Stimulated activated CD8-positive, alpha-beta memory T cell treated with anti-CD3 and anti-CD28 coated beads, Interleukin-4, amount 100 ng/mL, for 4 hours (primary cell): ENCODE measurements around the gene SMARCAL1.

ENCODE experiments used
- DNase-seq, 2 donors: peaks; one replicate each; pipeline ENCODE4 v3.0.0-alpha.2; 2020; ENCODE audit warnings: low read depth in 2 of 2, low spot score in 1 of 2

SMARCAL1 gene

DNA sequence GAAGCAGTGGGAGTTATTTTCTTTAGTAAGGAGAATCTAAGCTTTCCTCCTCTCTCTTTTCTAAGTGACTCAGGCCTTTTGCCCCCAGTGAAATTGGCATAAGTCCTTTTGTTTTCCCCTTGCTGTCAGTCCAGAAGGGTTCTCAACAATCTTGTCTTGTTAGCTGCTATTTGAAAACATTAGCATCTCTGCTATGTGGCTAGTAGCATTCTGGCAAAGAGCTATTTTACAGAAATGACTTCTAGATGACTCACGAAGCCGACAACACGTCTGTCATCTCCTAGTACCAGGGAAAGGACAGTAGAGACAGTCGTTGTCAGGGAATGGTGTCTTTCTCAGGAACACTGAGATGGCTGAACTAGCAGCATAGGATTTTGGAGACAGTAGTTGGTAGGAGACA lies 14.7 kb downstream of the SMARCAL1 start:
- DNase-seq = no peak

DNA sequence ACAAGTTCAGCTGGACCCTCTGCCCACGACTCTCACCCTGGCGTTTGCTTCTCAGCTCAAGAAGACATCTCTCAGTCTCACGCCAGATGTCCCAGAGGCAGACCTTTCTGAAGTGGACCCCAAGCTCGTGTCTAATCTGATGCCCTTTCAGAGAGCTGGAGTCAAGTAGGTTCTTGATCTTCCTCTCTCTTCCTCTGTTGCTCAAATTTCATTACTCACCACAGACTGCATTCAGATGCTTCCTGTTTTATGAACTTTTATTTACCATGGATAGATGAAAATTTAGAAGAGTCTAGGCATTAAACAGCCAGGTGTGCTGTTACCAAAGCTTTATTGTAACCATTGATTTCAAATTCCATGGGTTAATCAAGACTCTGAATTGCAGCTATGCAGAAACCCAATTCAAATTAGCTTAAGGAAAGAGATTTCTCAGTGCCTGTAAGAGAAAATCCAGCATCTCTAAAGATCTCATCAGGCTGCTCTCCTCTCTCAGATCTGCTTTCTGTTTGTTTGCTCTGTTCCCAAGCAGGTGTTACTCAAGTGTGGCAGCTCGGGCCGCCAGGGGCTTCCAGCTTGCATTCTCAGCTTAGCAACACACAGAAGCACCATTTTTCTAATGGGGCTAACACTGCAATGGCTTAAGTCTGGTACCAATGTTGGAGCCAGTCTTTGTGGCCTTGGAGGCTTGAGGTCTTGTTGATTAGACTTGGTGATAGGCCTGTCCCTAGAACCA lies 16.5 kb downstream of the SMARCAL1 start:
- no peak for DNase-seq

DNA sequence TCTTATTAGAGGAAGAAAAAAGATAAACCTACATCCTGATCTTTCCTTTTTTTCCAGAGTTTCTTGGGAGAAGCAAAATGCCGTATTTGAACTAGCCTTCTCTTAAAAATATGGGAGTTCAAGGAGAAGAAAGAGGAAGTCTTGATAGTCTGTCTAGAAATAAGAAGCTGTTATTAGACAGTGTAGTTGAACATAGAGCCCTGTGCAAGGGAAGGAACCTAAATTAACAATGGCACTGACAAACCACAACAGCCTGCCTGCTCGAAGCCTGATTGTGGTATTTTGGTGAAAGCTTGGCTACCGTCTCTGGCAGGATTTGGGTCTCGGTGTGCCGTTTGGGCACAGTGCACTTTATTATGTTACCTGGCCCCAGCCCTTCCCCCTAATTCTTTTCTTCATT lies 17.1 kb downstream of the SMARCAL1 start:
- DNase-seq = no peak

DNA sequence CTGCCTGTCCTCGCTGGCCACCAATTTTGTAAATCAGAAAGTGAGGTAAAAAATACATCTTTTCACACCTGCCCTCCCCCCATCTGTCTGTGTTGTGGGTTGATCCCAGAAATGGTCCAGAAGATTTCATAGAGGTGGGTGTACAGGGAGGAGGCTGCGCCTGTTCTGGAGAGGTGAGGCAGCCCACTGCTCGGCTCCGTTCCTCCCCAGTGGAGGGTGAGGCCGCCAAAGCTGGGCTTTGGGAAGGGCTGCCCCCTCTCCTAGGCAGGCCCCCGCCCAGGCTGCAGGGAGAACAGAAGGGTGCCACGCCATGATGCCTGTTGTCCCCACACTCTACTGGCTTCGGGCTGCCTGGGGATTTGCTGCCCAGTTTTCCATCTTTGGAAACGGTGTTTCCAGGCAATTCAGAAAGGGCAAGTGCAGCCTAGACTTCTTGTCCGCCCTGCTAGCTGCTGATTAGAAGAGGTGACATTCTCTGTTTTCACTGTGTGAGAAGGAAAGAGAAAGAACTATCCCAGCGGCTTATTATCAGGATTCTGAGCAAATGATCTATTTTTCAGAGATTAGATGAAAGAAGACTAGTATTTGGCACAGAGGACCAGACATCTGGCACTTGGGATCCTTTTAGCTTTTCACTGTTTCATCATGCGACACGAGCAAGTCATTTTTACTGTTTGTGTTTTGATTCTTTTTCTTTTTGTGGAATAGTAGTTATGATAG lies 18.7 kb downstream of the SMARCAL1 start:
- DNase-seq = no peak

DNA sequence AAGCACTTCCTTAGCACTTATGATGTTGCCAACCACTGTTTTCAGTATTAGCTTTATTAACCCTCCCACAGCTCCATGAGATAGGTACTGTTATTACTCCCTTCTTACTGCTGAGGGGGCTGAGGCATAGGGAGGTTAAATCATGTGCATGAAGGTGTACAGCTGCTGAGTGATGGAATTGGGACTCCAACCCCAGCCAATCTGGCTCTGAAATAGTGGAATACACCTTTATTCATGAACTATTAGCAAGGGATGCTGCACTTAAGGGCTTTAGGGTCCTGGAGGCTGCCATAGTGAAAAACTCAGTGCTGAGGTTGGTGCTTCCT lies 19.2 kb downstream of the SMARCAL1 start:
- no peak for DNase-seq

DNA sequence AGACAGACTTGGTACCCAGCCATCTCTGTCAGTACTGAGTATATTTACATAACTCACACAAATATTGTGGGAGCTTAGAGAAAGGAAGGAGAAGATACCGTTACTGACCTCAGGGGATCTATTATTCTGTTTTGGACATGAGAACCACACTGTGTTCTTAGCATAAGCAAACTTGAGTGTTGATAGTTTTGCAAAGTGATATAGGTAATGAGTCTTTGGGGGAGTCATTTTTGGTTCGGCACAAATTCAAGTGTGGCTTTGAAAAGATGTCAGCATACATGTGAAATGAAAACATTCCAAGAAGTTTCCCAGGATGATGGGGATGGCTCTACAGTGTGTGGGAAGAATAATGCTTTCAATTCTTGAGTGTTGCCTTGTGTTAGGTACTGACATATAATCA lies 24.1 kb downstream of the SMARCAL1 start:
- DNase-seq = no peak

DNA sequence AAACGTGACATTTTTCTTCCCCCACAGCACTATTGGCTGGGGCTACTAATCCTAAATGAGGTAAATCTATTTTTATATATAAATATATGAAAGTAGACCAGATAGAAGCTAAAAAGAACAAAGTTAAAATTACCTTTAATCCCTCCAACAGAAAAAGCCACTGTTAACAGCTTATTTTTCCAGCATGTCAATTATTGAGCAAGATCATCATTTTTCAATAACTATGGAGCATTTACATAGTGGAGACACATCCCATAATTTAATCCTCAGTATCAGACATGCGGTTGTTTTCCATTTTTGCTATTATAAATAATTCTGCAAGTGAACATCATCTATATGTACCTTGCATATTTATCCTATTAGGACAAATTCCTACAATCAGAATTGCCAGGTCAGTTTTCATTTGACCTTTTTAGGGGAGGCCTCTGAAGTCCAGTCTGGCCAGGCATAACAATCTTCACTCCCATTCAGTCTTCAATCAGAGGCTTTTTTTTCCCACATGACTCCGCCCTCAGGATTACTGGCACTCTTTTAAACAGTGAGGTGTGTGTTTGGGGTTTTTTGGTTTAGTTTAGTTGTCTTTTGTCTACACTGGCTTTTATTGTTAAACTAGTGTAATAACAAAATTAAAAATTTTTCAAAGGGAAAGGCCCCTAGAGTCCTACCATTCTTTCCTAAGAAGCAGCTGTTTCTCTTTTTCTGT lies 29.2 kb downstream of the SMARCAL1 start:
- DNase-seq = no peak

DNA sequence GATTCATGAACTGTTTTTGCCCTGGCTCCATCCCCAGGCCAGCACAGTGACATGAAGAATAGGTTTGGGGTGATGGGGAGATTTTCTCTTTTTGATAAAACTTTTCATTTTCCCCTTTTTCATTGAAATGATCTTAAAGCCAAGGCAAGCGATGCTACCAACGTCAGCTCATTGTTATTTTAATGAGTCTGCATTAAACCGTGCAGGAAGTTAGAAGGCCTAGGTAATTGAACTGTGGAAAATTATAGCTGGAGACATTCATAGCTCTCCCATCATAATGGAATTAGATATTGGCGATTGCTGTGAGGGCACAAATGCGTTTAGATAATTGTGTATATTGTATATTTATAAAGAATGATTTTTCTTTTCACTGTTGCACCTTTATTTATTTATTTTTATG lies 33.2 kb downstream of the SMARCAL1 start:
- DNase-seq = no peak

DNA sequence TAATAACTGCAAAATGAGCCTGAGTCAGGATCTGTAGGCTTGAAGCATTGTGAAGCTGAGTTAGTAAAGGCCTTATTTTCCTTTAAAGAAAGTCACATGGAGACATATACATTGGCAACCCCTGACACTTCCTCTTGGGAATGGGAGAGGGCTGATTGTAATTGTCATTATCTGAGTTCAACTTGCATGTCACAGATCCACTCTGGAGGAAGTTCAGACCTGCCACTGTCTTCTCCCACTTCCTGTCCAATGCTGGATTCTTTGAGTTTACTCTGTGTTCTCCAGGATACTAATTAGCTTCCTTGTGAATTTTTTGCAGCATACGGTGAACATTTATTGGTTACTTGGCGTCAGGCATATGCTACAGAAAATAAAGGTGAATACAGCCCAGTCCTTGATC lies 34.1 kb downstream of the SMARCAL1 start:
- DNase-seq = no peak

DNA sequence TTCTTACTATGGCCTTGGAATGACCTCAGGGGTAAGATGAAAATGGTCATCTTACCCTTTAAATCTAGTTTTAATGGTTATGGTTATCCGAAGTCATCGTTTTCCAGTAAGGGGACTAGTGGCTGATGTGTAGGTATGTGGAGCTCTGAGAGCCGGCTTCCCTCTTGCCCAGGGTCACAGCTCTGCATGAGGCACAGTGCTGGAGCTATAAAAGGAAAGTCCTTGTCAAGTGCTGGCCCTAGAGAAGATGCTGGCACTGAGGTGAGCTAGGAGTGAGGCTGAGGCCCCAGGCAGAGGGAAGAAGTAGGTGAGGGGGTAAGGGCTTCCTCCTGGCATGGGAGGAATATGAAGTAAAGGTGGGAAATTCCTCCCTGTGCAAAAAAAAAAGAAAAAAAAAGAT lies 35.0 kb downstream of the SMARCAL1 start:
- DNase-seq = no peak

DNA sequence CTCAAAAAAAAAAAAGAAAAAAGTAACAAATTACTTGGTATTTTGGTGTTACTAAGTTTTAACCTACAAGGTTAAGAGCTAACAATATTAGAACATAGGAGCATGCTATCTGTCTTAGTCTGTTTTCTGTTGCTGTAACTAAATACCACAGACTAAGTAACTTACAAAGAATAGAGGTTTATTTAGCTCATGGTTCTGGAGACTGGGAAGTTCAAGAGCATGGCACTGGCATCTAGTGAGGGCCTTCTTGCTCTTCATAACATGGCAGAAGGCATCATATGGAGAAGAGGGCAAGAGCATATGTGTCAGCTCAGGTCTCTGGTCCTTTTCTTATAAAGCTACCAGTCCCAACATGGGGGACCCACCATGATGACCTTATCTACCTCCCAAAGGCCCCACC lies 36.5 kb downstream of the SMARCAL1 start:
- no peak for DNase-seq

DNA sequence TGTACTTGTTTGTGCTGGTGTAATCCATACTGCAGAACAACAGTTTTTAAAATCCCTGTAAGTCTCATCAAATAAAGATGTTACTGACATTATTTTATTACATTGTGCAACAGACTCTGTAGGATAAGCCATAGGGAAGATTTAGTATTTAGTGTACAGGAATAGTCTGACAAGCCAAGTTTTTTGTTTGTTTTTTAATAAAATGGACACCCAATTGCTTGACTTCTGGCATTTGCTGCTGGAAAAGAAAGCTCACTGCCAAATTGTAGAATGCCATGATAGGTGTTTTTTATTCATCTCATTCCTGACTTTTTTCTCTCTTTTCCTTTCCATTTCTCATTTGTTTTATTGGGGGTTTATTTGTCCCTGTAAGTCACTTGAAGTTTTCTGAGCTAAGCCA lies 38.1 kb downstream of the SMARCAL1 start:
- DNase-seq = no peak

DNA sequence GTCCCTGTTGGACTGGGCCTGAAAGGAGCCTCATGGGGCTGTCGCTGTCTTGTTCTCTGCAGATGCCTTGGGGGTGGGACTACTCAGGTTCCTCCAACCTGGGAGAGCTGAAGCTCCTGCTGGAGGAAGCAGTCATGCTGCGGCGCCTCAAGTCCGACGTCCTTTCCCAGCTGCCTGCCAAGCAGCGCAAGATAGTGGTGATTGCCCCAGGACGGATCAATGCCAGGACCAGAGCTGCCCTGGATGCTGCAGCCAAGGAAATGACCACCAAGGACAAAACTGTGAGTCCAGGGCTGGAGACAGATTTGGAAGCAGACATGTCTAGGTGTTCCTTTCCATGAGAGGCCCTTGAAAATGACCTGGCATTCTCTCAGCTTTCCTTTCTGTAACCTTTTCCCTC lies 38.5 kb downstream of the SMARCAL1 start:
- DNase-seq = no peak

DNA sequence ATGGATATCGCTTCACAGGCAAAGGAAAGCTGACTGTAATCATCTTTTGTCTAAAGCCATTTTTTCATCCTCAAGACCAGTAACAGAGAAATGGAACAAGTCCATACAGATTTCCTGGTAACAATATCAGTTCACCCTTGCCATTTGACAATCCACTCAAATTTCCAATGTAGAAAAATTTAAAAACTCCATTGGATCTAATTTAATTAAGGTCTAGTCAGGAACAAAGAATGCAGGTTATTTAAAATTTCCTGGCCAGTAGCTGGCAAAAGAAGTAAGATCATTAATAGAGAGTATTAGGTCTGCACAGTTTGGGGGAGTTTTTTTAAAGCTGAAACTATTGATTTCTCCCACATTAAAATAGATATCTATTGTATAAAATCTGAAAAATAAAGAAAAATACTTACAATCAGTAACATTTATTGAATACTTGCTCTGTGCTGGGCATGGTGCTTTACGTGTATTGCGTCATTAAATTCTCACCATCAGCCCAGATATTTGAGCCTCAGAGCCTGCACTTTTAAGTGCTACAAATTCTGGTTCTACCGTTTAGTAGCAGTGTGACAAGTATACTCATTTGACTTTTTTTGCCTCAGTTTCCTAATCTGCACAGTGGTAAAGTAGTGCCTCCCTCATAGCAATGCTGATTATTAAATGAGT lies 41.8 kb downstream of the SMARCAL1 start:
- no peak for DNase-seq

DNA sequence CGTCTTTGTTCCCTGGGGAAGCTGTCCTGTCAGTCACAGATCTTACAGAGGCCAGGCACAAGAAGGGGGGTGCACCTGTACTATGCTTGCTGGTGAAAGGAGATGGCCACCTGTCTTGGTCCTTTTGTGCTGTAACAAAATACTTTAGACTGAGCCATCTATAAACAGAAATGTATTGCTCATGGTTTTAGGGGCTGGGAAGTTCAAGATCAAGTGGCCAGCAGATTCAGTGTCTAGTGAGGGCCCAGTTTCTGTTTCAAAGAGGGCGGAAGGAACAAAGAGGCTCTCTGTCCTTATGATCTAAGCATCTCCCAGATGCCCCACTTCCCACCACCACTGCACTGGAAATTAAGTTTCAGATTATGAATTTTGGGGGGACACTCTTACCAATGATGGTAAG lies 50.9 kb downstream of the SMARCAL1 start:
- DNase-seq = no peak

DNA sequence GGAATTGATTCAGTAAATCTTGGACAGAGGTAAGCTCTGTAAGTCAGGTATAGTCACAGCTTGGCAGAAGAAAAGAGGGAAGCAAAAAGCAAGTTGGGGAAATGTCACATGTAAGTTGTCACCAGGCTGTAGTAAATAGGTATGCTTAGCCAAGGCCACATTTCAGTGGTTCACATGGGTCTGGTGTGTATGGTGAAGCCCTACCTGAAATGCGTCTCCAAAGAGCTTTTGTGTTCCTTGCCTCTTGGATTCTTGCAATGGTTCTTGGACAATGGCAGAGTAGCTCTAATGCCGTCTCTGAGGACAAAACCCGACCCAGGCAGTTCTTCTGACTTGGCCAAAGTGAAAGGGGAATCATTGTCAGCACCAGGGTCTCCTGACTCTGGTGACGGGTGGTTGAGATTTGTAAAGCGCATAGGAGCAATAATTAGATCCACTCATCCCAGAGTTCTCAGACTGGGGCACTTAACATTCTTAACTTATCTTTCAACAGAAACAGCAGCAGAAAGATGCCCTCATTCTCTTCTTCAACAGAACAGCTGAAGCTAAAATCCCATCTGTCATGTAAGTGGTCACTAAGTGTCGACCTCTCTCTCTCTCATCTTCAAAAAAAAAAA lies 51.9 kb downstream of the SMARCAL1 start:
- DNase-seq = no peak

DNA sequence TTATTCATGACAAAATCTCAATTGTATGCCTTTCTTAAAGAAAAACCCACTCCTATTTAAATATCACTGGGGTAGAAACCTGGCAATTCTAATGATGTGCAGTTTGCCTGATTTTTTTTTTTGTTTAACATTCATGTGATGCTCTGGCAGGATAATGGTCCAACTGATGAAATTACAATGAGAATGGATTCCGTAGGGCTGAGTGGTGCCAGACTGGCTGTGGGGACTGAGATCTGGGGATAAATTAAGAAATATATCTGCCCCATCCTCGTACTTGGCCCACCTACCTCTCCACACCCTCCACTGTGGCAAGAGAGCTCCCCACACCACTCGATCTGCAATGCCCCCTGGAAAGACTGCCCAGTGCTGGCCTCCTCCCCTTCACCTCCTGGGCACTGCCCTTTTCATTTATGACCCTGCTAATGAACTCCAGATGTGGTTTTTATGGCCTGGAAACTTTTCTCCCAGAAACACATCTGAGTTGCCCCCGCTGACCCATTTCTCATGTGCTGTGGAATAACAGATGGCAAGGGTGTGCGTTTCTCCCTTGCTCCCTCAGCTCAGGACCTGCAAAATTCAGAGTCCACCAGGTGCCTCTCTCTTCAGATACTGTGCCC lies 53.4 kb downstream of the SMARCAL1 start:
- DNase-seq = no peak

DNA sequence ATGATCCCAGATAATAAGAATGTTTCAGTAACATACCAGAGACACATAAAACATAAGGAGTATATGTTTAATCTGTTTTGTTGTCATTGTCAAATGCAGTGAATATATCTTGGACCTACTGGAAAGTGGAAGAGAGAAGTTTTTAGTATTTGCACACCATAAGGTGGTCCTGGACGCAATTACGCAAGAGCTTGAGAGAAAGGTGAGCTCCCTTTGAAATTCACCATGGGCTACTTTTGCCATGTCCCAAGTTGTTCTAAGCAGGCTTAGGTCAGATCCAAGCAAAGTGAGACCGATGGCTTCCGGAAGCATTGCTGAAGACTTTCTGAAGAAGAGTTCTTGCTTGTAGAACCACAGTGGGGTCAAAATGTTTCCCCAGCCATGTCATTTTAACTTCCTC lies 55.6 kb downstream of the SMARCAL1 start:
- DNase-seq = no peak

DNA sequence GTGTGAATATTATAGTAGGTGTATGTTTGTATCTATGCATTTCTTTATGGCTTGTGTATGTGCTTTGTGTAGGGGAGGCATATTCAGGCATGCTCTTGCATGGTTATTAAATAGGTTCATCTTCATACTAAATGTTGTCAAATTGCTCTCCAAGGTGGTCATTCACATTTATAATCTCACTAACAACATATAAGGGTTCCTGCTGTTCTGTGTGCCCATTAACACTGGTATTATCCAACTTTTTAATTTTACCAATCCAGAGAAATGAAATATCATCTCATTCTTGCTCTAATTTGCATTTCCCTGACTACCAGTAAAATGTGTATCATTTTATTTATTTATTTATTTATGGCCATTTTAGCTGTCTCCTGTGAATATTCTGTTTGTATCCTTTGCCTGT lies 57.4 kb downstream of the SMARCAL1 start:
- no peak for DNase-seq

DNA sequence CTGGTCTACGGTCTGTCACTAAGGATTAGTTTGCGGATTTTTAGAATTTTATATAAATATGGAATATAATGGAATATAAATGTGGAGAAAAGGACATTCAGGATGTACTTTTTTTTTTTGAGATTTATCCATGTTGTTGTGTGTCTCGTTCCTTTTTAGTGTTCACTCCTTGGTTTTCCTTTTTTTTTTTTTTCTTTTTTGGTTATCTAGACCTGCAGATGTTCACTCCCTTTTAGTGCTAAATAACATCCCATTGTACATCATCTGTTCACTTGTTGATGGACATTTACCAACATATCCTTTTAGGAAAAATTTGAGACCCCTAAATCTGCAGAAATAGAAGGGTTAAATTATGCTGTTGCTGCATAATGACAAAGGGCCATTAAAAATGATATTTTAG lies 60.9 kb downstream of the SMARCAL1 start:
- no peak for DNase-seq
